NCI-H460 (cell line): Measurements from ENCODE around the gene SLC6A12. TPM values are rescaled to one million over a fixed set of nuclear protein-coding genes. Genes with fewer than 3 reads are reported as not detected.

Experiments
- DNase-seq: peaks from one replicate; pipeline ENCODE4 v3.0.0-alpha.2; 2016; ENCODE audit warnings: low read depth; ENCODE audit errors: extremely low read depth
- total RNA-seq: library from RNA; depleted of rRNA; stranded (reverse); fragments of >200 nt; shearing (Covaris generic); gene quantifications from 2 replicates; pipeline ENCODE4 v1.2.3, GENCODE V29; 2014

The SLC6A12 gene
- total RNA-seq, 1 experiment from 2014 or later = not detected

GRCh38 chr12:168763-169525 lies 45.0 kb downstream of the SLC6A12 start:
- DNase-seq = no peak

- no peak for DNase-seq
Measured at GRCh38 chr12:167959-168600, 45.9 kb downstream of the SLC6A12 start.

GRCh38 chr12:166425-167075 lies 47.4 kb downstream of the SLC6A12 start:
- DNase-seq = no peak

GRCh38 chr12:165862-166368 lies 48.0 kb downstream of the SLC6A12 start:
- no peak for DNase-seq

GRCh38 chr12:164207-164606 lies 49.8 kb downstream of the SLC6A12 start:
- no peak for DNase-seq

- no peak for DNase-seq
Measured at GRCh38 chr12:163406-163986, 50.5 kb downstream of the SLC6A12 start.

- DNase-seq = no peak
Measured at GRCh38 chr12:162467-163307, 51.3 kb downstream of the SLC6A12 start.

- DNase-seq = no peak
Measured at GRCh38 chr12:161823-162222, 52.1 kb downstream of the SLC6A12 start.

- no peak for DNase-seq
Measured at GRCh38 chr12:160858-161257, 53.1 kb downstream of the SLC6A12 start.

GRCh38 chr12:159156-159782 lies 54.7 kb downstream of the SLC6A12 start:
- no peak for DNase-seq

- no peak for DNase-seq
Measured at GRCh38 chr12:157644-158043, 56.3 kb downstream of the SLC6A12 start.

GRCh38 chr12:156945-157344 lies 57.0 kb downstream of the SLC6A12 start:
- DNase-seq = no peak

- no peak for DNase-seq
Measured at GRCh38 chr12:155646-156045, 58.3 kb downstream of the SLC6A12 start.

- DNase-seq = no peak
Measured at GRCh38 chr12:155006-155405, 59.0 kb downstream of the SLC6A12 start.

GRCh38 chr12:154058-154457 lies 59.9 kb downstream of the SLC6A12 start:
- DNase-seq = no peak

GRCh38 chr12:153080-153746 lies 60.7 kb downstream of the SLC6A12 start:
- DNase-seq = peak; percentile 58

- DNase-seq = no peak
Measured at GRCh38 chr12:152440-152839, 61.5 kb downstream of the SLC6A12 start.

- DNase-seq = no peak
Measured at GRCh38 chr12:151579-151978, 62.4 kb downstream of the SLC6A12 start.

- no peak for DNase-seq
Measured at GRCh38 chr12:148676-149416, 65.1 kb downstream of the SLC6A12 start.
